Sigmoid colon (tissue), 3 donors: ENCODE measurements around the gene PLA2G4D.

ENCODE experiments used
- CTCF ChIP-seq, 4 experiments: fragments of 450-650 bp in 3 of 4; fragments of 200-600 bp in 1 of 4; IDR thresholded peaks; one replicate each; pipeline ENCODE4 v1.5.1; 2016 to 2019; ENCODE audit warnings: antibody characterized with exemption in 4 of 4, mild to moderate bottlenecking in 3 of 4, moderate library complexity in 2 of 4
- POLR2A ChIP-seq, 2 donors: fragments of 450-650 bp; IDR thresholded peaks; one replicate each; pipeline ENCODE4 v1.6.1; 2016; ENCODE audit warnings: antibody characterized with exemption in 2 of 2, mild to moderate bottlenecking in 2 of 2, moderate library complexity in 2 of 2

- no peak for TF ChIP-seq CTCF (IDR thresholded peaks at IDR 0.05)
- no peak for TF ChIP-seq POLR2A (IDR thresholded peaks at IDR 0.05)
Measured at GRCh38 chr15:42077689-42078088, 16.7 kb downstream of the PLA2G4D start.
